Endothelial cell (in vitro differentiated cells): ENCODE data around the gene MBD3. TPM values are rescaled to one million over a fixed set of nuclear protein-coding genes. Genes with fewer than 3 reads are reported as not detected.

Source experiments
- DNase-seq: peaks from one replicate; pipeline ENCODE4 v3.0.0; 2021; ENCODE audit warnings: low spot score
- H3K27ac Mint-ChIP-seq: one replicate; pipeline ENCODE4 v1.8.0; 2021; ENCODE audit warnings: mixed read lengths, inconsistent platforms; ENCODE audit not compliant: unreplicated experiment
- H3K27me3 Mint-ChIP-seq: one replicate; pipeline ENCODE4 v1.8.0; 2021; ENCODE audit warnings: mild to moderate bottlenecking, moderate library complexity, mixed read lengths, inconsistent platforms; ENCODE audit not compliant: unreplicated experiment
- H3K36me3 Mint-ChIP-seq: one replicate; pipeline ENCODE4 v1.8.0; 2021; ENCODE audit warnings: mild to moderate bottlenecking, low read depth, mixed read lengths, inconsistent platforms; ENCODE audit not compliant: unreplicated experiment
- H3K4me1 Mint-ChIP-seq: one replicate; pipeline ENCODE4 v1.8.0; 2021; ENCODE audit warnings: mild to moderate bottlenecking, mixed read lengths, inconsistent platforms; ENCODE audit not compliant: unreplicated experiment
- H3K4me3 Mint-ChIP-seq: one replicate; pipeline ENCODE4 v1.8.0; 2021; ENCODE audit warnings: mild to moderate bottlenecking, mixed read lengths, inconsistent platforms; ENCODE audit not compliant: unreplicated experiment
- H3K9me3 Mint-ChIP-seq: one replicate; pipeline ENCODE4 v1.8.0; 2021; ENCODE audit warnings: mixed read lengths, inconsistent platforms; ENCODE audit not compliant: unreplicated experiment
- CTCF ChIP-seq: fragments of 200-600 bp; sonication (generic); IDR thresholded peaks from one replicate; pipeline ENCODE4 v1.5.0; 2021; ENCODE audit warnings: antibody characterized with exemption; ENCODE audit not compliant: unreplicated experiment
- total RNA-seq: library from RNA; stranded (reverse); fragmentation: NEBNext Ultra II Directional; extraction: Animal tissue kit (Norgen Biotek cat#: 25700); gene quantifications from one replicate; pipeline ENCODE4 v1.2.1, GENCODE V29; 2021; ENCODE audit not compliant: unreplicated experiment

Gene MBD3
- total RNA-seq, 1 donor from 2014 or later, result 81.4 TPM

GRCh38 chr19:1619703-1620102 is 27.0 kb upstream of the MBD3 start:
- Mint-ChIP-seq H3K27me3 (peaks cover 11% of the 10 kb centered on the region), H3K4me1 (no peaks in the 10 kb centered on the region), H3K36me3 (peaks cover 36% of the 10 kb centered on the region), H3K27ac (no peak overlapping the region), H3K9me3 (no peaks in the 10 kb centered on the region), H3K4me3 (no peak overlapping the region)
- no peak for DNase-seq
- TF ChIP-seq CTCF, result no peak

- no peak overlapping the region for H3K4me3 Mint-ChIP-seq
- no peaks in the 10 kb centered on the region for H3K4me1 Mint-ChIP-seq
- H3K36me3 Mint-ChIP-seq, result peaks cover 35% of the 10 kb centered on the region
- peaks cover 11% of the 10 kb centered on the region for H3K27me3 Mint-ChIP-seq
- no peak for DNase-seq
- no peaks in the 10 kb centered on the region for H3K9me3 Mint-ChIP-seq
- no peak overlapping the region for H3K27ac Mint-ChIP-seq
- TF ChIP-seq CTCF, result no peak
Measured at GRCh38 chr19:1619094-1619439, 26.4 kb upstream of the MBD3 start.

- Mint-ChIP-seq H3K4me3 (no peak overlapping the region), H3K27ac (peak overlapping the region; percentile 48), H3K36me3 (peaks cover 35% of the 10 kb centered on the region), H3K27me3 (peaks cover 14% of the 10 kb centered on the region), H3K9me3 (no peaks in the 10 kb centered on the region), H3K4me1 (no peaks in the 10 kb centered on the region)
- no peak for TF ChIP-seq CTCF
- peak; percentile 29 for DNase-seq
Measured at GRCh38 chr19:1618157-1619093, 25.8 kb upstream of the MBD3 start.

- no peaks in the 10 kb centered on the region for H3K4me1 Mint-ChIP-seq
- H3K4me3 Mint-ChIP-seq, result peak overlapping the region; percentile 31
- peaks cover 10% of the 10 kb centered on the region for H3K27me3 Mint-ChIP-seq
- TF ChIP-seq CTCF, result no peak
- DNase-seq, result no peak
- no peaks in the 10 kb centered on the region for H3K9me3 Mint-ChIP-seq
- peaks cover 27% of the 10 kb centered on the region for H3K36me3 Mint-ChIP-seq
- no peak overlapping the region for H3K27ac Mint-ChIP-seq
Measured at GRCh38 chr19:1616875-1617274, 24.2 kb upstream of the MBD3 start.

- no peak for DNase-seq
- TF ChIP-seq CTCF, result no peak
- no peaks in the 10 kb centered on the region for H3K9me3 Mint-ChIP-seq
- H3K27ac Mint-ChIP-seq, result no peak overlapping the region
- peaks cover 10% of the 10 kb centered on the region for H3K27me3 Mint-ChIP-seq
- peaks cover 27% of the 10 kb centered on the region for H3K36me3 Mint-ChIP-seq
- no peaks in the 10 kb centered on the region for H3K4me1 Mint-ChIP-seq
- H3K4me3 Mint-ChIP-seq, result peak overlapping the region; percentile 31
Measured at GRCh38 chr19:1616396-1616795, 23.7 kb upstream of the MBD3 start.
